Activated T-helper 1 cell treated with anti-CD3 and anti-CD28 coated beads, Interleukin-12 subunit alpha, Interleukin-12 subunit beta, Interleukin-2, Interleukin-4 antibody, amounts not matched to agents 30 ng/mL and 10 ng/mL and 1 ng/mL, durations not matched to agents 14 hours and 24 hours and 36 hours (primary cell): ENCODE results near the gene DMD. TPM values are rescaled to one million over a fixed set of nuclear protein-coding genes. Genes with fewer than 3 reads are reported as not detected.

ENCODE experiments used
- DNase-seq: peaks from one replicate; pipeline ENCODE4 v3.0.0; 2021; ENCODE audit warnings: low spot score
- H3K27ac Mint-ChIP-seq: one replicate; pipeline ENCODE4 v1.8.0; 2021; ENCODE audit warnings: mild to moderate bottlenecking, mixed read lengths
- H3K27me3 Mint-ChIP-seq: one replicate; pipeline ENCODE4 v1.8.0; 2022; ENCODE audit warnings: mild to moderate bottlenecking, moderate library complexity, mixed read lengths; ENCODE audit not compliant: insufficient read depth
- H3K36me3 Mint-ChIP-seq: one replicate; pipeline ENCODE4 v1.8.0; 2021; ENCODE audit warnings: low read depth, mixed read lengths
- H3K4me1 Mint-ChIP-seq: one replicate; pipeline ENCODE4 v1.8.0; 2021; ENCODE audit warnings: low read depth, mixed read lengths
- H3K4me3 Mint-ChIP-seq: one replicate; pipeline ENCODE4 v1.8.0; 2021; ENCODE audit warnings: mild to moderate bottlenecking, moderate library complexity, mixed read lengths
- H3K9me3 Mint-ChIP-seq: one replicate; pipeline ENCODE4 v1.8.0; 2021; ENCODE audit warnings: mixed read lengths
- intact Hi-C: fragments of 100-400 bp; cut with micrococcal nuclease; formaldehyde crosslinking; loops from one replicate; pipeline ENCODE4 v1.15.1; 2024
- total RNA-seq: library from RNA; stranded (reverse); gene quantifications from 2 replicates; pipeline ENCODE4 v1.2.3, GENCODE V29; 2022

DMD gene
- total RNA-seq, 1 donor from 2014 or later: 12.8 TPM

DNA sequence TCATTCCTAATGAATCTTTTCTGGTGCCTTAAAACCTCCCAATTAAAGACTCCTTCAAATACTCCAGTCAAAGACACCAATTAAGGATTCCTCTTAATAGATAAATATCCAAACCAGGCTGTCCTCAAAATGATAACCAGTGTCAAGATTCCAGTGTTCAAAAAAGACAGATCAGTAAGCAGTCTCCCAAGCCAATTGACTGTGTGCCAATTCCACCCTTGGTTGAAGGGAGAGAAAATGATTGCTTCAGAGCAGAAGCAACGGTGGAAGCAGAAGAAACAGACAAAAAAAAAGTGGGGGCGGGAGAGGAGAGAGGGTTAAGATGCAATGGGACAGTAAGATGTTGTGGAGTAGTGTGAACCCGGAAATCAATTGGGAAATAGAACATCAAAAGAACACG is 1923.5 kb downstream of the DMD start:
- H3K36me3 Mint-ChIP-seq: no peaks in the 10 kb centered on the region
- no peak for DNase-seq
- H3K27me3 Mint-ChIP-seq: peaks cover 7% of the 10 kb centered on the region
- H3K27ac Mint-ChIP-seq: no peak overlapping the region
- intact Hi-C loops: no loop called here
- no peaks in the 10 kb centered on the region for H3K4me1 Mint-ChIP-seq
- no peaks in the 10 kb centered on the region for H3K9me3 Mint-ChIP-seq
- H3K4me3 Mint-ChIP-seq: no peak overlapping the region

DNA sequence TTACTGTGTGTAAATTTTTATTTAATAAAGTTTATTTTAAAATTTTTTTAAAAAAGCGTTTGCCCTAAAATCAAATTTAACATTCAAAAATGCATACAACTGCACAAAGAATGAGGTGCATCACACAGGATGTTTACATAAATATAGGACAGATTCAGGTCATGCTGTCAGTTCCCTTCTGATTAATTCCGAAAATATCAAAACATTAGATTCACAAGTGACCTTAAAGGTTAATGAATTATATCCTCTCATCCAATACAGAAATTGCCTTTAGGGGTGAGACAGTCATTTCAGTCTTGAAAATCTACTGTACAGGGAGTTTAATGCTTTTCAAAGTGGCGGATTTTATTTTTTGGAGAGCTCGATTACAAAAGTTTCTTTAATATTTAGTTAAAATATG is 1930.8 kb downstream of the DMD start:
- DNase-seq: no peak
- Mint-ChIP-seq H3K9me3 (no peaks in the 10 kb centered on the region), H3K4me3 (no peak overlapping the region), H3K27ac (no peak overlapping the region), H3K4me1 (no peaks in the 10 kb centered on the region), H3K36me3 (no peaks in the 10 kb centered on the region), H3K27me3 (peaks cover 12% of the 10 kb centered on the region)
- intact Hi-C loops: no loop called here

DNA sequence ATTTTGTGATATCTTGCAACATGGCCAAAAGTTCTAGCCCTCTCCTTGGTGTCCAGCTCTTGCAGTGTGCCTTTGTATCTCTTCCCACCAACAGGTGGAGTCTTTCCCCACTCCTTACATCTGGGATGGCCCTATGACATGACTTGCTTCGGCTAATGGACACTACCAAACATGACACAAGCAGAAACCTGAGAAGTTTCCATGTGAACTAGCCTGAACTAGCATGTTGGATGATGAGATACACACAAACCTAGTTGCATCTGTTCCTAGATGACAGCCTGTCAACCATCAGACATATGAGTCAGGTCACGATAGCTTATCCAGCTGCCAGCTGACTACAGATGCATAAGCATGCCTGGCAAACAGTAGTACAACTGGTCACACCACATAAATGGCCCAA is 1932.0 kb downstream of the DMD start:
- Mint-ChIP-seq H3K4me1 (no peaks in the 10 kb centered on the region), H3K4me3 (no peak overlapping the region), H3K9me3 (no peaks in the 10 kb centered on the region), H3K36me3 (no peaks in the 10 kb centered on the region), H3K27ac (no peak overlapping the region), H3K27me3 (peaks cover 9% of the 10 kb centered on the region)
- no peak for DNase-seq
- intact Hi-C loops: no loop called here

DNA sequence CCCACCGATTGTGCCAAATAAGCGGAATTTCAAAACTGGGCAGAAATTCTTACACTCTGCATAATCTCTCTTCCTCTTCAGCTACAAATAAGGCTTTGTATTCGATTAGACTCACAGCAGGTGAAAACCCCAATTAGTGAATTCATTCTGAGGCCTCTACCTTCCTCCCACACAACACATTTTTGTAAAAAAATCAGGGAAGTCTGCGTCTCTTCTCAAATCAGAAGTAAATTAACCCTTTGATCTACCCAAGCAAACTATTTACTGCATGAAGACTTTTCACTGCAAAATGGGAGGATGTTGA is 1938.9 kb downstream of the DMD start:
- Mint-ChIP-seq H3K27ac (no peak overlapping the region), H3K27me3 (peaks cover 10% of the 10 kb centered on the region), H3K4me1 (no peaks in the 10 kb centered on the region), H3K36me3 (no peaks in the 10 kb centered on the region), H3K9me3 (no peaks in the 10 kb centered on the region), H3K4me3 (no peak overlapping the region)
- intact Hi-C loops: no loop called here
- no peak for DNase-seq

DNA sequence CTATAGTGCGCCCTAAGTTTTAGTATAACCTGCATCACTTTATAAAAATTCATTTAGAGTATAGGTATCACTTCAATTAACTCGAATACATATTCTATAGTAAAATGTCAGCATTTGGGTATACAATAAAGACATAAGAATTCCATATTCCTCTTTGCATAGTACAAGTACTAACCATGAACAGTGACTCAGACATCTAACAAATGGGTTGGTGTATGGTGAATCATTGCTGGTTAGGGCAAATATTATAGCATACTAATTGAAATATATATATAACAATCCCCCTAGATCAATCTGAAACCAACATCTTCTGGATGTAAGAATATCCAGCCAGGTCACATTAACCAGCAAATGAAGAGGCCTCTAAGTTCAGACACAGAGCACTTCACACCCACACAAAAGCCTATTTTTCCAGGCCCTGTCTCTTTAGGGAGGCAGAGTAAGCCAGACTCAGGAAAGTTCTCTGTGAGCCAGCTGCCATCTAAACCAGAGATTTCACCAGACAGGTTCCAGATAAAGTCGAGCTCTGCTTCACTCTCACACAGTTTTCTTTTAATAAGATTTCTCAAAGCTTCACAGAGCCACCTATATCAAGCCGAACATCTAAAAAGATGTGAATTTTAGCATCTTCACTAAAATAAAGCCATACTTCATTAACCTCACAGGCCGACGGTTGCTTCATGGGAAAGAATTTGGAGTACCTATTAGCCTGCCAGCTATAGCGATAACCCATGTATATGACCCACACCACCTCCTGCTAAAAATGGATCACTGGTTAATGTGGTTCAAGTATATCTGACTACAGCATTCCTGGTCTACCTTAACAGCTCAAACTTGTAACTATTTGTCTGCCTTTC is 1939.5 kb downstream of the DMD start:
- Mint-ChIP-seq H3K36me3 (no peaks in the 10 kb centered on the region), H3K27me3 (peaks cover 10% of the 10 kb centered on the region), H3K4me3 (no peak overlapping the region), H3K4me1 (no peaks in the 10 kb centered on the region), H3K27ac (no peak overlapping the region), H3K9me3 (no peaks in the 10 kb centered on the region)
- intact Hi-C loops: no loop called here
- DNase-seq: no peak

DNA sequence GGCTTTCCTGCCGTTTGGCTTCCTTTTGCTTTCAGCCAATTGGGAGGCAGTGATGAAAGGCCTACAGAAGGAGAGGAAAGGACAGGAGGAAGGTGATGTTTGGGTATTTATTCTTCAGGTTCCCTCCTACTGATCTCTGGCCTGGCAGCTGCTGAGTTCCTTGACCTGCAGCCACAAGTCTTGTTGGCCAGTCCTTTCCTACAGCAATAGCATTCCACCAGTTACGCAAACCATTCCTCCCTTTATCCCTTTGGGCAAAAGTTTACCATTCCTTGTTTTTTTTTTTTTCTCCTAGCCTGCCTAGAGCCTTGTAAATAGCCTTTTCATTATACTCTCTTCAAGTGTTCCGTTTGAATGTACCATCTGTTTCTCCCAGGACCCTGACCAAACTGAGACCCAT is 1941.4 kb downstream of the DMD start:
- Mint-ChIP-seq H3K36me3 (peaks cover 3% of the 10 kb centered on the region), H3K4me1 (peaks cover 11% of the 10 kb centered on the region), H3K27ac (no peak overlapping the region), H3K9me3 (no peaks in the 10 kb centered on the region), H3K4me3 (no peak overlapping the region), H3K27me3 (peaks cover 15% of the 10 kb centered on the region)
- intact Hi-C loops: loop anchor here (5.0 kb wide), 2 partner anchors 43 to 213 kb away; no protein-coding TSS in a partner anchor
- DNase-seq: no peak

DNA sequence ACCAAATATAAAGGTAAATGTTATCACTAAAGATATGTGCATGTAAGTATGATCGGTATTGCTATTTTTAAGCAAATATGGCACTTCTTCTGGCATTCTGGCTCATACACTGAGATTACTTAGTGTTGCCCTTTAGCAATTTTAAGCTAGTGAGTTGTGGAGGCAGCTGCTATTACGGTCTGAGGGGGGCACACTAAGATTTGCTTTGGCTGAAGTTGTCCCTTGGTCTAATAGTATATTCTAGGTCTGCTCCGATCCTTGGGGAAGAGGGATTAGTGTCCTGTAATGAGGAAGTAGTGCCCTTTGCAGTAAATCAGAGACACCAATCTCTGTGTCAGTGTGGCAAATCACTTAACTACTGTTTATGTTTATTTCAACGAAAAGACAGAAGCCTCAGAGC is 1943.0 kb downstream of the DMD start:
- peaks cover 17% of the 10 kb centered on the region for H3K27me3 Mint-ChIP-seq

DNA sequence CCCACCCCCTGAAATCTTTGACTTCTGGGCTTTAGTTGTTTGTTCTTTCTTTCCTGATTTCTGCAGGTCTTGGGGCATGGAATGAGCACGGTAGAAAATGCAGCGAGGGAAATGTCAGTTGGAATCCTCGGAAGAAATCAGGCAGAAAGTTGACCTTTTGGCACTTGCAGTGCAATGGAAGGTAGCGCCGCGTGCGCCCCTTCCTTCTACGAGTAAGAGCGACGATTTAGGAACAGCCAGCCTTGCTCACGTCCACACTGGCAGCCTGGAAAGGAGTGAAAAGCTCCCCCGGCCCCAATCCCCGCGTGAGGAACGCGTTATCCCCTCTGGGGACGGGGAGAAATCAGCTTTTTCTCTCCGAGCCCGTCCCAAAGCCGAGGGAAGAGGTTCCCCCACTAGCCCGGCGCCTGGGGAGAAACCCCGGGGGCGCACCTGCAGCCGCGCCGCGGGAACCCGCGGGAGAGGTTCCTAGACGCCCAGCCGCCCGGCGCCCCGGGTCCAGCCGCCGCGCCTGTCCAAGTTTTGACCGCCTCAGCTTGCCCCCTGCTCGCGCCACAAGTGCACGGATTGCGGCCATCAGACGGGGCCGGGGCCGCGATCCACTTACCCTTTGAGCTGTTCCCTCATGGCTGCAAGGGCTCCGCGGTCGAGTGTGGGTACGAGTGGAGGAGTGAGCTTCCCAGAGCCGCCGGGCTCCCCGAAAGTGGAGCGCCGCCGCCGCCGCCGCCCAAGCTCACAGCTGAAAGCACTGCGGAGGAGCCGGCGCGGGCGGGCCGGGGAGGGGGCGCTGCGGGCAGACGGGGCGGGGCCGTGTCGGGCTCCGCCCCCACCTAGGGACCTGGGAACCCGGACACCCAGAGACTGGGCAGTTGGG is 1944.9 kb downstream of the DMD start:
- Mint-ChIP-seq H3K4me3 (peak overlapping the region; percentile 85), H3K36me3 (peaks cover 3% of the 10 kb centered on the region), H3K4me1 (peaks cover 21% of the 10 kb centered on the region), H3K27me3 (peaks cover 17% of the 10 kb centered on the region), H3K27ac (peak overlapping the region; percentile 18), H3K9me3 (no peaks in the 10 kb centered on the region)
- DNase-seq: peak; percentile 12
- intact Hi-C loops: loop anchor here (5.0 kb wide), 2 partner anchors 39 to 209 kb away; no protein-coding TSS in a partner anchor

More for the DNA sequence above, 1943.0 kb downstream of the DMD start:
- Mint-ChIP-seq H3K4me1 (peaks cover 15% of the 10 kb centered on the region), H3K36me3 (peaks cover 3% of the 10 kb centered on the region), H3K27ac (no peak overlapping the region), H3K9me3 (no peaks in the 10 kb centered on the region), H3K4me3 (no peak overlapping the region)
- intact Hi-C loops: loop anchor here (5.0 kb wide), 2 partner anchors 41 to 211 kb away; no protein-coding TSS in a partner anchor
- no peak for DNase-seq

DNA sequence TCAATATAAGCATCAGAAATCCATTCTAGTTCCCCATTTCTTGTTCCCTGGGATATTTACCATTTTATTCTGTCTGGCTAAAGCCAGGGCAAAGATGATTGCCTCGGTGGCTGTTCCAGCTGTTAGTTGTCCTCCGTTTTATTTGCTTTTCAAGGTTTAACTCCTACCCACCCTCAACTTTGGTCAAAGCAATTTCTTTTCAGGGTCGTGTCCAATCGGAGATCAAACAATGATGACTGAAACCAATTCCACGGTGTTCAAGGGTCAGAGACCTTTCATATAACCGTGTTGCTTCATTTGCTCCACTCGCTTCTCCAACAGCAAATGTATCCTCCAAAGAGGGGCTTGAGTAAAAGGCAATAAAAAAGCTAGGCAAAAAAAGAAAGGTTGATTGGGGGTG is 1946.0 kb downstream of the DMD start:
- H3K27ac Mint-ChIP-seq: no peak overlapping the region
- H3K4me1 Mint-ChIP-seq: peaks cover 21% of the 10 kb centered on the region
- H3K4me3 Mint-ChIP-seq: peak overlapping the region; percentile 85
- H3K36me3 Mint-ChIP-seq: peaks cover 3% of the 10 kb centered on the region
- H3K9me3 Mint-ChIP-seq: no peaks in the 10 kb centered on the region
- no peak for DNase-seq
- H3K27me3 Mint-ChIP-seq: peaks cover 13% of the 10 kb centered on the region
- intact Hi-C loops: loop anchor here (5.0 kb wide), 2 partner anchors 38 to 208 kb away; no protein-coding TSS in a partner anchor

DNA sequence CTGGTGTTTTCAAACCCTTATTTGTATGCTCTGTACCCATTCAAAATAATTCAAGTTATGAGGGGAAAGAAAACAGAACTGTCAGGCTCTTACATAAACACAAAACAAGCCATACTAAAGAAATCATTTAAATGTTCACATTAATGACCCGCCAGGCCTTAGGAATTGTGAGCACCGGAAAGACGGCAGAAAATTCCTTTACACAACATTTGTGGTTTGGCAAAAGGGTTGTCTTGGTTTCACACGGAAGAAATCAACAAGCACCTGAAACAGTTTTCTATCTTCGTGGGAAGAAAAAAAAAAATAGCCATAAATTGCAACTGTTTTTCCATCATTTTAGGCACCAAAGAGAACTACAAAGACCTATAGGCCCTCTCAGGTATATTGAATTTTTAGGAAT is 1951.0 kb downstream of the DMD start:
- peaks cover 14% of the 10 kb centered on the region for H3K4me1 Mint-ChIP-seq
- no peak overlapping the region for H3K4me3 Mint-ChIP-seq
- H3K36me3 Mint-ChIP-seq: peaks cover under 1% of the 10 kb centered on the region
- intact Hi-C loops: no loop called here
- H3K27me3 Mint-ChIP-seq: peaks cover 5% of the 10 kb centered on the region
- no peak overlapping the region for H3K27ac Mint-ChIP-seq
- H3K9me3 Mint-ChIP-seq: no peaks in the 10 kb centered on the region
- no peak for DNase-seq

DNA sequence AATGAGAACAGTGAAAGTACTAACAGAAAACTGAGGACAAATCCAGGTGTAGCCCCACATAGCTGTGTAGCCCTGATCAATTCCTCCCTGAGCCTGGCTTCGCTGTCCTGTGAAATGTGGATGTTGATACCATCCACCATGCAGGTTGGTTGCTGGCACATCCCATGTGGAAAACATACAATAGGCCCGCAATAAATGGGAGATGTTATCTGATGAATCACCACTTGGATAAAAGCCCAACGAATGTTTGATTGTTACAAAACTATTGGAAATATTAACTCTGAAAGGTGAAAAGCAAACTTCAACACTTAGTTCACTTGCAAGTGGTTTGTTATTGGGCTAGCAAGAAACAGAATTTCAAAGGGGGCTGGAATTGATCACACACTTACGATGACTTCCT is 1953.2 kb downstream of the DMD start:
- Mint-ChIP-seq H3K27ac (no peak overlapping the region), H3K4me3 (no peak overlapping the region), H3K36me3 (no peaks in the 10 kb centered on the region), H3K9me3 (no peaks in the 10 kb centered on the region), H3K27me3 (no peaks in the 10 kb centered on the region), H3K4me1 (peaks cover 6% of the 10 kb centered on the region)
- intact Hi-C loops: no loop called here
- no peak for DNase-seq

DNA sequence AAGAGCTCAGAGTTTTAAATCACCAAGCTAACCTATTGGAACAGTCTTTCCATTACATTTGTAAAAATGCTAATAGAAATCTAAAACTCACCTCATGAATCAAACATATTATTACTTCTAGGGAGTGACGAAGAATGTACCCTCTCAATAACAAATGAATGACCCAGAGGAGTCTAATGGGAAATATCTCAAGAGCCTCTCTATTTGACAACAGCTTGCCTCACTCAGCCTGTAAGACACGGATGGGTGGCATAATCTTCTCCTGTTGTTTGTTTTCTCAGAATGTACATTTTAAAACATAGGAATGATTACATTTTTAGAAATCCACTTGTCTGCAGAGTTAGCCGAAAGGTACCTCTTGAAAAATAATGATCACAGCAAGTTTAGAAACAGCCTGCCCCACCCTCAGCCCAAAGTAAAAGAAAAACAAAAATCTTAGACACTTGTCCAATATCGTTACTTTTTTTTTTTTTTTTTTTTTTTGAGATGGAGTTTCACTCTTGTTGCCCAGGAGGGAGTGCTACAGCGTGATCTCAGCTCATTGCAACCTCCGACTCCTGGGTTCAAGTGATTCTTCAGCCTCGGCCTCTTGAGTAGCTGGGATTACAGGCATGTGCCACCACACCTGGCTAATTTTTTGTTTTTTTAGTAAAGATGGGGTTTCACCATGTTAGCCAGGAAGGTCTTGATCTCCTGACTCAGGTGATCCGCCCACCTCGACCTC is 1955.9 kb downstream of the DMD start:
- no peaks in the 10 kb centered on the region for H3K9me3 Mint-ChIP-seq
- H3K27ac Mint-ChIP-seq: no peak overlapping the region
- H3K36me3 Mint-ChIP-seq: no peaks in the 10 kb centered on the region
- no peak for DNase-seq
- no peaks in the 10 kb centered on the region for H3K4me1 Mint-ChIP-seq
- no peaks in the 10 kb centered on the region for H3K27me3 Mint-ChIP-seq
- no peak overlapping the region for H3K4me3 Mint-ChIP-seq
- intact Hi-C loops: no loop called here
